Mesenchymal stem cell (in vitro differentiated cells and primary cell): ENCODE data around the gene MCRS1.

ENCODE experiments used
- DNase-seq: peaks from one replicate; pipeline ENCODE4 v3.0.0-alpha.2; 2013
- H2AFZ ChIP-seq: one replicate; pipeline ENCODE4 v1.6.1; 2013; ENCODE audit warnings: low read depth, mild to moderate bottlenecking, control low read depth, inconsistent platforms, low read length, moderate library complexity
- H2AK5ac ChIP-seq: 2 replicates; pipeline ENCODE4 v1.6.1; 2013; ENCODE audit warnings: low read length, moderate library complexity, mild to moderate bottlenecking, inconsistent platforms; ENCODE audit not compliant: severe bottlenecking
- H2BK120ac ChIP-seq: one replicate; pipeline ENCODE4 v1.6.1; 2013; ENCODE audit warnings: low read depth, mild to moderate bottlenecking, inconsistent platforms, low read length, moderate library complexity
- H2BK12ac ChIP-seq, 2 experiments: one replicate each; pipeline ENCODE4 v1.6.1; 2013; ENCODE audit warnings: inconsistent platforms in 2 of 2, low read length in 2 of 2, mild to moderate bottlenecking in 2 of 2, moderate library complexity in 2 of 2, control low read depth in 1 of 2
- H2BK15ac ChIP-seq: one replicate; pipeline ENCODE4 v1.6.1; 2013; ENCODE audit warnings: mild to moderate bottlenecking, low read depth, inconsistent platforms; ENCODE audit not compliant: poor library complexity, severe bottlenecking
- H2BK5ac ChIP-seq: 2 replicates; pipeline ENCODE4 v1.6.1; 2013; ENCODE audit warnings: low read depth, mild to moderate bottlenecking, low read length, control low read depth, inconsistent platforms; ENCODE audit not compliant: poor library complexity, severe bottlenecking
- H3K14ac ChIP-seq, 2 experiments: one replicate each; pipeline ENCODE4 v1.6.1; 2013; ENCODE audit warnings: inconsistent platforms in 2 of 2, low read length in 2 of 2, control low read depth in 1 of 2, mild to moderate bottlenecking in 1 of 2, moderate library complexity in 1 of 2
- H3K18ac ChIP-seq, 2 experiments: one replicate each; pipeline ENCODE4 v1.6.1; 2013; ENCODE audit warnings: inconsistent platforms in 2 of 2, low read length in 2 of 2, control low read depth in 1 of 2, low read depth in 1 of 2, mild to moderate bottlenecking in 1 of 2
- H3K23ac ChIP-seq, 2 experiments: one replicate each; pipeline ENCODE4 v1.6.1; 2013; ENCODE audit warnings: inconsistent platforms in 2 of 2, low read length in 2 of 2, mild to moderate bottlenecking in 2 of 2, moderate library complexity in 2 of 2, control low read depth in 1 of 2
- H3K27ac ChIP-seq: 2 replicates; pipeline ENCODE4 v1.5.1; 2013; ENCODE audit warnings: mild to moderate bottlenecking, moderate library complexity, low read length, control low read depth, inconsistent platforms; ENCODE audit not compliant: poor library complexity, severe bottlenecking
- H3K27me3 ChIP-seq, 2 experiments: 2 replicates each; pipeline versions ENCODE4 v1.6.1 to v1.7.0; 2013; ENCODE audit warnings: low read length in 2 of 2, mild to moderate bottlenecking in 2 of 2, moderate library complexity in 2 of 2, control low read depth in 1 of 2, inconsistent platforms in 1 of 2; ENCODE audit not compliant: control insufficient read depth in 1 of 2, insufficient read depth in 1 of 2
- H3K36me3 ChIP-seq, 2 experiments: 2 replicates each; pipeline versions ENCODE4 v1.6.1 to v1.7.0; 2013; ENCODE audit warnings: low read length in 2 of 2, control low read depth in 1 of 2, inconsistent platforms in 1 of 2, low read depth in 1 of 2, mild to moderate bottlenecking in 1 of 2; ENCODE audit not compliant: insufficient read depth in 2 of 2, control insufficient read depth in 1 of 2
- H3K4ac ChIP-seq, 2 experiments: one replicate each; pipeline ENCODE4 v1.6.1; 2013; ENCODE audit warnings: inconsistent platforms in 2 of 2, low read length in 2 of 2, mild to moderate bottlenecking in 2 of 2, moderate library complexity in 2 of 2, control low read depth in 1 of 2, low read depth in 1 of 2
- H3K4me1 ChIP-seq: 2 replicates; pipeline ENCODE4 v1.6.1; 2013; ENCODE audit warnings: low read depth, low read length, control low read depth; ENCODE audit not compliant: control insufficient read depth, insufficient read depth
- H3K4me2 ChIP-seq: 2 replicates; pipeline ENCODE4 v1.6.1; 2013; ENCODE audit warnings: low read length, mild to moderate bottlenecking, inconsistent platforms; ENCODE audit not compliant: poor library complexity, severe bottlenecking
- H3K4me3 ChIP-seq, 2 experiments: 2 replicates each; pipeline versions ENCODE4 v1.5.1 to v1.7.0; 2013; ENCODE audit warnings: low read length in 2 of 2, mild to moderate bottlenecking in 2 of 2, control low read depth in 1 of 2, low read depth in 1 of 2; ENCODE audit not compliant: insufficient read depth in 1 of 2
- H3K79me1 ChIP-seq: replicated peaks from 2 replicates; pipeline ENCODE4 v1.6.1; 2013; ENCODE audit warnings: mild to moderate bottlenecking, control low read depth, low read length, inconsistent platforms; ENCODE audit not compliant: poor library complexity, severe bottlenecking
- H3K9ac ChIP-seq: 2 replicates; pipeline ENCODE4 v1.7.0; 2013; ENCODE audit warnings: mild to moderate bottlenecking, low read length, moderate library complexity
- H3K9me3 ChIP-seq: 2 replicates; pipeline ENCODE4 v1.7.0; 2013; ENCODE audit warnings: mild to moderate bottlenecking, low read length; ENCODE audit not compliant: control insufficient read depth
- H4K8ac ChIP-seq: one replicate; pipeline ENCODE4 v1.6.1; 2013; ENCODE audit warnings: inconsistent platforms, mild to moderate bottlenecking, low read length, moderate library complexity
- H4K91ac ChIP-seq: one replicate; pipeline ENCODE4 v1.6.1; 2013; ENCODE audit warnings: mild to moderate bottlenecking, low read length, inconsistent platforms
- WGBS: methylation state at CpG from one replicate; pipeline ENCODE4 v1.1.7; 2013; ENCODE audit warnings: mixed read lengths; 5-methylcytosine and 5-hydroxymethylcytosine counted together

The MCRS1 gene

GRCh38 chr12:49557187-49557916, 10.6 kb downstream of the MCRS1 start:
- Histone ChIP-seq H3K14ac (no peak overlapping the region), H2AFZ (no peak overlapping the region), H3K27ac (no peak overlapping the region), H2BK5ac (no peak overlapping the region), H3K36me3 (peaks cover 58 to 66% of the 10 kb centered on the region in 2 experiments), H3K4me2 (no peak overlapping the region), H2BK15ac (no peak overlapping the region), H3K27me3 (peaks cover 7 to 12% of the 10 kb centered on the region in 2 experiments), H3K4me1 (peaks cover 1% of the 10 kb centered on the region), H3K23ac (no peak overlapping the region), H3K18ac (no peak overlapping the region), H3K4ac (no peak overlapping the region), H2BK12ac (no peak overlapping the region), H2BK120ac (no peak overlapping the region), H3K79me1 (peaks cover 6% of the 10 kb centered on the region), H2AK5ac (no peak overlapping the region), H3K4me3 (no peak overlapping the region), H4K8ac (no peak overlapping the region), H4K91ac (no peak overlapping the region), H3K9ac (no peak overlapping the region), H3K9me3 (no peaks in the 10 kb centered on the region)
- 95% methylated on average over 15 of the region's 18 CpGs for WGBS
- DNase-seq: no peak

GRCh38 chr12:49556391-49557186, 11.4 kb downstream of the MCRS1 start:
- peaks cover 1% of the 10 kb centered on the region for H3K4me1 ChIP-seq
- H4K91ac ChIP-seq: no peak overlapping the region
- no peaks in the 10 kb centered on the region for H3K9me3 ChIP-seq
- H2BK120ac ChIP-seq: no peak overlapping the region
- WGBS: 93% methylated on average over 12 of the region's 12 CpGs
- H3K27me3 ChIP-seq: peaks cover 15 to 19% of the 10 kb centered on the region in 2 experiments
- no peak overlapping the region for H2BK5ac ChIP-seq
- no peak overlapping the region for H3K27ac ChIP-seq
- no peak overlapping the region for H3K23ac ChIP-seq
- DNase-seq: no peak
- H4K8ac ChIP-seq: no peak overlapping the region
- peaks cover 50 to 59% of the 10 kb centered on the region in 2 experiments for H3K36me3 ChIP-seq
- no peak overlapping the region for H3K14ac ChIP-seq
- no peak overlapping the region for H3K9ac ChIP-seq
- no peak overlapping the region for H2AFZ ChIP-seq
- H3K4me2 ChIP-seq: no peak overlapping the region
- H2BK12ac ChIP-seq: no peak overlapping the region
- no peak overlapping the region for H2AK5ac ChIP-seq
- peak overlapping the region in 1 of 2 experiments; percentile 46 for H3K4ac ChIP-seq
- no peak overlapping the region for H2BK15ac ChIP-seq
- peaks cover 4% of the 10 kb centered on the region for H3K79me1 ChIP-seq
- H3K18ac ChIP-seq: no peak overlapping the region
- no peak overlapping the region for H3K4me3 ChIP-seq

- Histone ChIP-seq H3K4me3 (no peak overlapping the region), H3K9ac (no peak overlapping the region), H2BK120ac (no peak overlapping the region), H3K14ac (no peak overlapping the region), H2AFZ (no peak overlapping the region), H3K36me3 (peaks cover 43 to 53% of the 10 kb centered on the region in 2 experiments), H3K4ac (no peak overlapping the region), H2BK5ac (no peak overlapping the region), H2BK12ac (no peak overlapping the region), H2AK5ac (no peak overlapping the region), H3K79me1 (peaks cover 4% of the 10 kb centered on the region), H3K9me3 (no peaks in the 10 kb centered on the region), H3K23ac (no peak overlapping the region), H4K8ac (no peak overlapping the region), H3K27ac (no peak overlapping the region), H3K18ac (no peak overlapping the region), H4K91ac (peak overlapping the region; percentile 21), H2BK15ac (no peak overlapping the region), H3K4me1 (peaks cover 1% of the 10 kb centered on the region), H3K4me2 (no peak overlapping the region), H3K27me3 (peaks cover 21 to 26% of the 10 kb centered on the region in 2 experiments)
- 92% methylated on average over 18 of the region's 18 CpGs for WGBS
- no peak for DNase-seq
These were observed 12.1 kb downstream of the MCRS1 start for GRCh38 chr12:49555631-49556390.

- DNase-seq: no peak
- Histone ChIP-seq H4K8ac (no peak overlapping the region), H2BK120ac (no peak overlapping the region), H3K14ac (no peak overlapping the region), H2AK5ac (no peak overlapping the region), H2BK12ac (no peak overlapping the region), H2BK15ac (no peak overlapping the region), H3K27me3 (peaks cover 35 to 40% of the 10 kb centered on the region in 2 experiments), H2BK5ac (no peak overlapping the region), H4K91ac (no peak overlapping the region), H3K9me3 (no peaks in the 10 kb centered on the region), H2AFZ (no peak overlapping the region), H3K23ac (no peak overlapping the region), H3K27ac (no peak overlapping the region), H3K4me1 (peaks cover 3% of the 10 kb centered on the region), H3K4ac (no peak overlapping the region), H3K18ac (no peak overlapping the region), H3K4me2 (no peak overlapping the region), H3K79me1 (peaks cover 4% of the 10 kb centered on the region), H3K4me3 (no peak overlapping the region), H3K9ac (no peak overlapping the region), H3K36me3 (peaks cover 28 to 38% of the 10 kb centered on the region in 2 experiments)
- 86% methylated on average over 15 of the region's 15 CpGs for WGBS
These were observed 13.7 kb downstream of the MCRS1 start for GRCh38 chr12:49554266-49554665.
